Endothelial cell of umbilical vein (primary cell): Measurements from ENCODE around the gene C1QL2.

ENCODE experiments used
- EZH2 ChIP-seq: IDR thresholded peaks from 2 replicates; pipeline ENCODE4 v1.6.1; 2012; ENCODE audit warnings: borderline replicate concordance, low read depth, mild to moderate bottlenecking, moderate library complexity, low read length, inconsistent platforms; ENCODE audit not compliant: severe bottlenecking
- MAX ChIP-seq: IDR thresholded peaks from 2 replicates; pipeline ENCODE4 v1.6.1; 2011; ENCODE audit not compliant: insufficient read depth, insufficient read length
- MYC ChIP-seq: IDR thresholded peaks from one replicate; pipeline ENCODE4 v1.6.1; 2011; ENCODE audit warnings: mild to moderate bottlenecking, low read depth, low read length
- POLR2A ChIP-seq: IDR thresholded peaks from 2 replicates; pipeline ENCODE4 v1.6.1; 2012; ENCODE audit warnings: low read depth, mild to moderate bottlenecking, control low read depth, low read length
- POLR2AphosphoS5 ChIP-seq: IDR thresholded peaks from 2 replicates; pipeline ENCODE4 v1.6.1; 2012; ENCODE audit warnings: low read depth, mild to moderate bottlenecking, control low read depth, low read length, moderate library complexity; ENCODE audit not compliant: insufficient read depth
- TF ChIP-seq, protein P1 (sequence below), 2 donors: IDR thresholded peaks; 1 replicate in 1 of 2; 2 replicates in 1 of 2; pipeline ENCODE4 v1.5.1; 2011; ENCODE audit warnings: low read length in 2 of 2, mild to moderate bottlenecking in 2 of 2, moderate library complexity in 2 of 2, control low read depth in 1 of 2, inconsistent platforms in 1 of 2, low read depth in 1 of 2; ENCODE audit not compliant: insufficient read depth in 1 of 2; ENCODE audit errors: extremely low read depth in 1 of 2

- TF ChIP-seq POLR2A (no peak), MAX (no peak), EZH2 (no peak), POLR2AphosphoS5 (no peak), MYC (no peak)
- TF ChIP-seq, protein P1, sequence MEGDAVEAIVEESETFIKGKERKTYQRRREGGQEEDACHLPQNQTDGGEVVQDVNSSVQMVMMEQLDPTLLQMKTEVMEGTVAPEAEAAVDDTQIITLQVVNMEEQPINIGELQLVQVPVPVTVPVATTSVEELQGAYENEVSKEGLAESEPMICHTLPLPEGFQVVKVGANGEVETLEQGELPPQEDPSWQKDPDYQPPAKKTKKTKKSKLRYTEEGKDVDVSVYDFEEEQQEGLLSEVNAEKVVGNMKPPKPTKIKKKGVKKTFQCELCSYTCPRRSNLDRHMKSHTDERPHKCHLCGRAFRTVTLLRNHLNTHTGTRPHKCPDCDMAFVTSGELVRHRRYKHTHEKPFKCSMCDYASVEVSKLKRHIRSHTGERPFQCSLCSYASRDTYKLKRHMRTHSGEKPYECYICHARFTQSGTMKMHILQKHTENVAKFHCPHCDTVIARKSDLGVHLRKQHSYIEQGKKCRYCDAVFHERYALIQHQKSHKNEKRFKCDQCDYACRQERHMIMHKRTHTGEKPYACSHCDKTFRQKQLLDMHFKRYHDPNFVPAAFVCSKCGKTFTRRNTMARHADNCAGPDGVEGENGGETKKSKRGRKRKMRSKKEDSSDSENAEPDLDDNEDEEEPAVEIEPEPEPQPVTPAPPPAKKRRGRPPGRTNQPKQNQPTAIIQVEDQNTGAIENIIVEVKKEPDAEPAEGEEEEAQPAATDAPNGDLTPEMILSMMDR (IDR thresholded peaks at IDR 0.05; ENCODE audit: extremely low read depth in 1 of 2, insufficient read depth in 1 of 2, low read depth in 1 of 2, low read length in 2 of 2) = no peak
Observed at GRCh38 chr2:119106301-119106897, 52.2 kb downstream of the C1QL2 start.
